WTC11 (cell line): ENCODE measurements around the gene NSUN4.

ENCODE experiments used
- ATF2 ChIP-seq: sonication (generic); formaldehyde crosslinking; IDR thresholded peaks from 2 replicates; pipeline ENCODE4 v1.8.1; 2022; ENCODE audit warnings: low read depth, missing genetic modification reagents, borderline replicate concordance
- ATF6 ChIP-seq: sonication (generic); formaldehyde crosslinking; IDR thresholded peaks from 2 replicates; pipeline ENCODE4 v1.8.1; 2023; ENCODE audit warnings: mild to moderate bottlenecking, missing genetic modification reagents
- CREB1 ChIP-seq: sonication (generic); formaldehyde crosslinking; IDR thresholded peaks from 2 replicates; pipeline ENCODE4 v1.8.0; 2023; ENCODE audit warnings: mild to moderate bottlenecking, missing genetic modification reagents
- CREM ChIP-seq: sonication (generic); formaldehyde crosslinking; IDR thresholded peaks from 2 replicates; pipeline ENCODE4 v1.8.1; 2022; ENCODE audit warnings: mild to moderate bottlenecking, missing genetic modification reagents, moderate library complexity
- CTCF ChIP-seq: fragments of 200-600 bp; IDR thresholded peaks from 2 replicates; pipeline ENCODE4 v1.8.0; 2022; ENCODE audit warnings: antibody characterized with exemption
- EMX1 ChIP-seq: fragments of 250-450 bp; sonication (Bioruptor Pico); IDR thresholded peaks from 2 replicates; pipeline ENCODE4 v1.8.0; 2021; ENCODE audit warnings: mild to moderate bottlenecking
- GTF2I ChIP-seq: fragments of 250-450 bp; sonication (Bioruptor Pico); conservative IDR thresholded peaks from 2 replicates; pipeline ENCODE4 v1.4.0; 2021; ENCODE audit warnings: mild to moderate bottlenecking
- JUN ChIP-seq: sonication (generic); formaldehyde crosslinking; IDR thresholded peaks from 2 replicates; pipeline ENCODE4 v1.8.0; 2023; ENCODE audit warnings: mild to moderate bottlenecking, missing genetic modification reagents
- NFE2L1 ChIP-seq: sonication (generic); formaldehyde crosslinking; IDR thresholded peaks from 2 replicates; pipeline ENCODE4 v1.8.1; 2023; ENCODE audit warnings: missing genetic modification reagents
- NR1H2 ChIP-seq: sonication (generic); formaldehyde crosslinking; IDR thresholded peaks from 2 replicates; pipeline ENCODE4 v1.9.0; 2021; ENCODE audit warnings: mild to moderate bottlenecking, moderate library complexity, missing genetic modification reagents
- NR2C2 ChIP-seq: sonication (generic); formaldehyde crosslinking; IDR thresholded peaks from 2 replicates; pipeline ENCODE4 v1.8.0; 2022; ENCODE audit warnings: mild to moderate bottlenecking, missing genetic modification reagents
- TP53 ChIP-seq: sonication (generic); formaldehyde crosslinking; IDR thresholded peaks from 2 replicates; pipeline ENCODE4 v1.8.1; 2023; ENCODE audit warnings: mild to moderate bottlenecking, missing genetic modification reagents
- ZNF263 ChIP-seq: sonication (generic); formaldehyde crosslinking; IDR thresholded peaks from 2 replicates; pipeline ENCODE4 v1.8.1; 2022; ENCODE audit warnings: low read depth, mild to moderate bottlenecking, moderate library complexity, missing genetic modification reagents
- TF ChIP-seq, protein P1 (sequence below): sonication (generic); formaldehyde crosslinking; conservative IDR thresholded peaks from 2 replicates; pipeline ENCODE4 v1.8.1; 2022; ENCODE audit warnings: mild to moderate bottlenecking, missing genetic modification reagents

GRCh38 chr1:46335081-46335480 is 5.5 kb upstream of the NSUN4 start:
- TF ChIP-seq CTCF, result no peak
- no peak for TF ChIP-seq JUN (CRISPR knock-in tag)
- no peak for TF ChIP-seq NFE2L1 (CRISPR knock-in tag)
- TF ChIP-seq, protein P1, sequence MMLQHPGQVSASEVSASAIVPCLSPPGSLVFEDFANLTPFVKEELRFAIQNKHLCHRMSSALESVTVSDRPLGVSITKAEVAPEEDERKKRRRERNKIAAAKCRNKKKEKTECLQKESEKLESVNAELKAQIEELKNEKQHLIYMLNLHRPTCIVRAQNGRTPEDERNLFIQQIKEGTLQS (CRISPR knock-in tag), result no peak
- no peak for TF ChIP-seq ATF6 (CRISPR knock-in tag)
- no peak for TF ChIP-seq ZNF263 (CRISPR knock-in tag)
- no peak for TF ChIP-seq CREB1 (CRISPR knock-in tag)
- TF ChIP-seq NR2C2 (CRISPR knock-in tag), result no peak
- TF ChIP-seq ATF2 (CRISPR knock-in tag), result no peak
- TF ChIP-seq GTF2I (CRISPR knock-in tag), result no peak
- no peak for TF ChIP-seq EMX1 (CRISPR knock-in tag)
- no peak for TF ChIP-seq CREM (CRISPR knock-in tag)
- no peak for TF ChIP-seq TP53 (CRISPR knock-in tag)
- TF ChIP-seq NR1H2 (CRISPR knock-in tag), result no peak
